ENCODE results near the gene HGFAC.

HGFAC gene

DNA sequence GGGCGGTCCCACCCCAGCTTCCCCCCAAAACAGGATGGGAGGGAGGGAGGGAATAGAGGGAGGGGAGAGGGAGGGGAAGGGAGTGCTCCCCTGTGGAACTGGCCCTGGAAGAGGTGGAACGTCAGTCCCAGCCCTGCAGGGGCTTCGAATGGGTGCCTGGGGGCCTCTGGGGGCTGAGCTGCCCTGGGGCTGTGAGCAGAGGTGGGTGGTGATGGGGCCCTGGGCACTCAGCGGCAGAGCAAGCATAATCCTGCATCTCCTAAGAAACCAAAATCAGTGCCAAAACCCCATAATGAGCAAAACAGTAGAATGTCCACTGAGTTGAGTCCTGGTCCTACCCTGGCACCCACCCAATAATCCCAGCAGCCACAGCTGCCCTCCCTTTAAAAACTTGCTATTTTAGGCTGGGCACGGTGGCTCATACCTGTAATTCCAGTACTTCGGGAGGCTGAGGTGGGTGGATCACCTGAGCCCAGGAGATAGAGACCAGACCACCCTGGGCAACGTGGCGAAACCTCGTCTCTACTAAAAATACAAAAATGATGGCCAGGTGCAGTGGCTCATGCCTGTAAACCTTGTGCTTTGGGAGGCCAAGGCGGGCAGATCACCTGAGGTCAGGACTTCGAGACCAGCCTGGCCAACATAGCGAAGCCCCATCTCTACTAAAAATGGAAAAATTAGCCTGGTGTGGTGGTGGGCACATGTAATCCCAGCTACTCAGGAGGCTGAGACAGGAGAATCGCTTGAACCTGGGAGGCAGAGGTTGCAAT lies 32.4 kb downstream of the HGFAC start:
- no peaks in the 10 kb centered on the region for H3K36me3 Mint-ChIP-seq
- no peaks in the 10 kb centered on the region for H3K27me3 Mint-ChIP-seq
- H3K9me3 Mint-ChIP-seq (ENCODE audit: low read depth): no peaks in the 10 kb centered on the region
- H3K4me3 Mint-ChIP-seq: no peak overlapping the region
- no peaks in the 10 kb centered on the region for H3K4me1 Mint-ChIP-seq (ENCODE audit: low read depth)
- H3K27ac Mint-ChIP-seq: no peak overlapping the region

DNA sequence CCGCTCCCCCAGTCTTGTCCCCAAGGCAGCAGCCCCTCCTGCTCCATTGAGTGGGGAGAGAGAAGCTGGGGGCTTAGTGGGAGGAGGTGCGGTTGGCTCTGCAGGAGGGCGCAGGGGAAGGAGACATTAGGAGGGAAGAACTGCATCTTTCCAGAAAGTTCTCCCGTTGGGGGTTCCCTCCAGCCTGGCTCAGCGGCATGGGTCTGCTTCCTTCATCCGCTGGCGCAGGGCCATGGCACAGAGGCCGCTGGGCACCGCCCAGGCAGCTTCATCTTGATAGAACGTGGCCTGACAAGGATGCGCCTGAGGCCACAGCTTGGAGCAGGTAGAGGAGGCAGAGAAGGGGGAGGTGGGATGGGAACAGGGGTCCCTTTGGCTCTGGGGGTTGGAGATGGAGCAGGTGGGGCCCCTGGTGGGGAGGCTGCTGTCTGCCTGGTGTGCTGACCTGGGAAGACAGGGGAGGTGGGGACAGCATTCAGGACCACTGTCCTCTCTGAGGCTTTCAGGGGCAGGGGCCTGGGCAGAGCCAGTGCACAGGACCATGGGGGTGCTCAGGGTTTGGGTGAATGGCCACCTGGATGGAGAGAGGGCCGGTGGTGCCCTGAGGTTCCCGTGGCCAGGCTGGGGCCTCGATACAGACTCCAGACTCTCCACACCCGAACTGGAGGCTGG lies 33.4 kb downstream of the HGFAC start:
- Mint-ChIP-seq H3K27ac (no peak overlapping the region), H3K9me3 (ENCODE audit: low read depth) (no peaks in the 10 kb centered on the region), H3K4me3 (no peak overlapping the region), H3K36me3 (no peaks in the 10 kb centered on the region), H3K27me3 (no peaks in the 10 kb centered on the region), H3K4me1 (ENCODE audit: low read depth) (no peaks in the 10 kb centered on the region)

- Mint-ChIP-seq H3K27me3 (no peaks in the 10 kb centered on the region), H3K4me1 (ENCODE audit: low read depth) (no peaks in the 10 kb centered on the region), H3K27ac (no peak overlapping the region), H3K36me3 (no peaks in the 10 kb centered on the region), H3K9me3 (ENCODE audit: low read depth) (no peaks in the 10 kb centered on the region), H3K4me3 (no peak overlapping the region)
These were observed 34.0 kb downstream of the HGFAC start for GRCh38 chr4:3475713-3476260.

GRCh38 chr4:3476341-3476747 lies 34.6 kb downstream of the HGFAC start:
- Mint-ChIP-seq H3K9me3 (ENCODE audit: low read depth) (no peaks in the 10 kb centered on the region), H3K27me3 (no peaks in the 10 kb centered on the region), H3K27ac (no peak overlapping the region), H3K4me3 (no peak overlapping the region), H3K36me3 (no peaks in the 10 kb centered on the region), H3K4me1 (ENCODE audit: low read depth) (no peaks in the 10 kb centered on the region)

GRCh38 chr4:3476936-3477749 lies 35.4 kb downstream of the HGFAC start:
- Mint-ChIP-seq H3K4me3 (no peak overlapping the region), H3K9me3 (ENCODE audit: low read depth) (no peaks in the 10 kb centered on the region), H3K36me3 (no peaks in the 10 kb centered on the region), H3K27ac (no peak overlapping the region), H3K4me1 (ENCODE audit: low read depth) (no peaks in the 10 kb centered on the region), H3K27me3 (peaks cover 5% of the 10 kb centered on the region)

DNA sequence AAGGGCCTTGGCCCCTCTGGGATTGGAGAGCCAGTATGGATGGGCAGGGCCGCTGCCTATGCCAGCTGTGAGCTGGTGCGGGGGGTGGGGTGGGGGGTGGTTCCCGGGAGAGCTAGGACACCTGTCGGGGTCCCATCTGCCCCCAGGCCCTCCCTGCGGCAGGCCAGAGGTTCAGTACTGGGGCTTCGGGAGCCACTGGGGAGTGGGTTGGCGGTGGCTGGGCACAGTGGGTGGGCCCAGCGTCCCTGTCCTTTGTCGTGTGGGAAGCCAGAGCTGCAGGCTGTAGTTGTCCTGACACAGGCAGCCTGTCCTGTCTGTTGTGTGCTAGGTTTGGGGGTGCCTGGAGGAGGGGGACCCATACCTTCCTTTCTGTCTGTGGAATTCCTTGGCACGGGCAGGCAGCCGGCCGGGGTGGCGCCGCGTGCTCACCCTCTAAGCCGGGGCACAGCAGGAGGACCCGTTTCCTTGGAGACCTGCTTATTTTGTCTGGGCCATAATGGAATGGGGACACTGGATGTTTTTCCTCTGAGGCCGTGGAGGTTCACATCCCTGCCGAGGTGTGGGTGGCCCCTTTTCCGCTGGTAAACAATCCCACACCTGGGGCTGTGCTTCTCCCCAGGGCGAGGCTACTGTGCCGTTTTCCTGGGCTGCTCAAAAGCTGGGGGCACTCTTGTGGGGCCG lies 36.1 kb downstream of the HGFAC start:
- H3K9me3 Mint-ChIP-seq (ENCODE audit: low read depth): no peaks in the 10 kb centered on the region
- H3K27ac Mint-ChIP-seq: no peak overlapping the region
- no peaks in the 10 kb centered on the region for H3K4me1 Mint-ChIP-seq (ENCODE audit: low read depth)
- H3K27me3 Mint-ChIP-seq: peaks cover 5% of the 10 kb centered on the region
- no peak overlapping the region for H3K4me3 Mint-ChIP-seq
- no peaks in the 10 kb centered on the region for H3K36me3 Mint-ChIP-seq

DNA sequence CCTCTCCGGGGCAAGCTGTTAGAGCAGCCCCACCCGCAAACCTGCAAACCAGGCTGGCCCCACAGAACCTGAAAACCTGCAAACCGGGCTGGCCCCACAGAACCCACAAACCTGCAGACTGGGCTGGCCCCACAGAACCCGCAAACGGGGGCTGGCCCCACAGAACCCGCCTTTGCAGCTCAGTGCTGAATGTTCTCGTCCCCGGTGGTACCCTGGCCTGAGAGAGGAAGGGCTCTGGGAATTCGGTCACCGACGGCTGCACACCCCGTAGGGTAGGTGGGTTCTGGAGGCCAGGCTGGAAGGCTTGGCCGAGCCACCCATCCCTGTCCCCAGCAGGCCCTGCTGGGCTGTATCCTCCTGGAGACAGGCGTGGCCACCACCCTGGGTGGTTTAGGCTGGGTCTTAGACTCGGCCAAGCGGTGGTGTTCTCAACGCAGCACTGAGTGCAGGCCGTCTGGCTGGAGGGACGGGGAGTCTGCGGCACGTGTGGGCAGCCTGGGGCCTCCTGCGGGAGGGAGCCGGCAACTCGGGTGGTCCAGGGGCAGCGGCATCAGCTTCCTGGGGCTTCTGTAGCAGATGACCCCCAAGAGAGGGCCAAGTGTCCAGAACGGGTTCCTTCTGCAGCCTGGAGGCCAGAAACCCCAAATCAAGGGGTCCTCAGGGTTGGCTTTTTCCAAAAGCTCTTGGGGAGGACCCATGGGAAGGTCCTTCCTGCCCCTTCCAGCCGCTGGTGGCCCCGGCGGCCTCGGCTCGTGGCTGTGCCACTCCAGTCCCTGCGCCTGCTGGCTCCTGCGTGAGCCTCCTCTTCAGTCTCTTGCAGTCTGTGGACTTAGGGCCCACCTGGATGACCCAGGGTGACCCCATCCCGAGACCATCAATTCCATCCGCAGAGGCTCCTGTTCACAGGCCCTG lies 36.9 kb downstream of the HGFAC start:
- H3K9me3 Mint-ChIP-seq (ENCODE audit: low read depth): no peaks in the 10 kb centered on the region
- H3K36me3 Mint-ChIP-seq: no peaks in the 10 kb centered on the region
- no peaks in the 10 kb centered on the region for H3K4me1 Mint-ChIP-seq (ENCODE audit: low read depth)
- peaks cover 5% of the 10 kb centered on the region for H3K27me3 Mint-ChIP-seq
- H3K27ac Mint-ChIP-seq: no peak overlapping the region
- no peak overlapping the region for H3K4me3 Mint-ChIP-seq

DNA sequence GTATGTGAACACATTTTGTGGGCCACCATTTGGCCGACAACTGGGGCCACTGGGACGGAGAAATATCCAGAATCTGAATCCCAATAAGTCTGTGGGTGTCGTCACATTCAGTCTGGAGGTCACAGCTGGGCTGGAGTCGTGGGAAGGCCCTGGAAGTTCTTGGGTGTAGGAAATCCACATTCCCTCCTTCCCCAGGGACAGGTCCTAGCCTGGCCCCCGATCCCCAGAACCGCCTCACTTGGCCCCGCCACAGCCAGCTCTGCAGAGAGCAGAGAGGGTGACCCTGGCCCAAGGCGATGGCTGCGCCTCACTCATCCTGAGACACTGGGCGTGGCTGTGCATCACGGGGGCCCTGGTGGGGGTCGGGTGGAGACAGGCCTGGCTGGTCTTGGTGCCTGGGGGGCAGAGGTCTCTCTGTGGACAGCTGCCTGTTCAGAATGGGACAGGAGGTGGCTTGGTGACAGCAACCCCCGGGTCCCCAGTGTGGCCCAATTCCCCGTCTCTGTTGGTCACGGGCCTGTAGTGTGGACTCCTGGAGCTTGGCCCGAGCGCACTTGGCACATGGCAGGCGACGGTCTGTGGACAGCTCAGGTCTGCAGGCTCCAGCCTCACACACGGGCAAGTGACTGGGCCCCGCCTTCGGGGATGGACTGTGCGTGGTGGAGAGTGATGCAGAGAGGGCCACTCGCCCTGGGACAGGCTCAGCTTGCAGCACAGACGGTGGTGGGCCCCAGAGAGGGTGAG lies 37.8 kb downstream of the HGFAC start:
- H3K27me3 Mint-ChIP-seq: peaks cover 5% of the 10 kb centered on the region
- no peaks in the 10 kb centered on the region for H3K4me1 Mint-ChIP-seq (ENCODE audit: low read depth)
- no peak overlapping the region for H3K4me3 Mint-ChIP-seq
- no peaks in the 10 kb centered on the region for H3K36me3 Mint-ChIP-seq
- H3K27ac Mint-ChIP-seq: no peak overlapping the region
- H3K9me3 Mint-ChIP-seq (ENCODE audit: low read depth): no peaks in the 10 kb centered on the region

- Mint-ChIP-seq H3K4me1 (ENCODE audit: low read depth) (peaks cover 2% of the 10 kb centered on the region), H3K4me3 (no peak overlapping the region), H3K36me3 (no peaks in the 10 kb centered on the region), H3K27ac (no peak overlapping the region), H3K9me3 (ENCODE audit: low read depth) (no peaks in the 10 kb centered on the region), H3K27me3 (peaks cover 5% of the 10 kb centered on the region)
These were observed 38.9 kb downstream of the HGFAC start for GRCh38 chr4:3480528-3481112.

- H3K4me1 Mint-ChIP-seq (ENCODE audit: low read depth): peaks cover 2% of the 10 kb centered on the region
- H3K27me3 Mint-ChIP-seq: peaks cover 5% of the 10 kb centered on the region
- H3K27ac Mint-ChIP-seq: no peak overlapping the region
- H3K36me3 Mint-ChIP-seq: no peaks in the 10 kb centered on the region
- no peaks in the 10 kb centered on the region for H3K9me3 Mint-ChIP-seq (ENCODE audit: low read depth)
- no peak overlapping the region for H3K4me3 Mint-ChIP-seq
These were observed 39.4 kb downstream of the HGFAC start for GRCh38 chr4:3481113-3481531.

DNA sequence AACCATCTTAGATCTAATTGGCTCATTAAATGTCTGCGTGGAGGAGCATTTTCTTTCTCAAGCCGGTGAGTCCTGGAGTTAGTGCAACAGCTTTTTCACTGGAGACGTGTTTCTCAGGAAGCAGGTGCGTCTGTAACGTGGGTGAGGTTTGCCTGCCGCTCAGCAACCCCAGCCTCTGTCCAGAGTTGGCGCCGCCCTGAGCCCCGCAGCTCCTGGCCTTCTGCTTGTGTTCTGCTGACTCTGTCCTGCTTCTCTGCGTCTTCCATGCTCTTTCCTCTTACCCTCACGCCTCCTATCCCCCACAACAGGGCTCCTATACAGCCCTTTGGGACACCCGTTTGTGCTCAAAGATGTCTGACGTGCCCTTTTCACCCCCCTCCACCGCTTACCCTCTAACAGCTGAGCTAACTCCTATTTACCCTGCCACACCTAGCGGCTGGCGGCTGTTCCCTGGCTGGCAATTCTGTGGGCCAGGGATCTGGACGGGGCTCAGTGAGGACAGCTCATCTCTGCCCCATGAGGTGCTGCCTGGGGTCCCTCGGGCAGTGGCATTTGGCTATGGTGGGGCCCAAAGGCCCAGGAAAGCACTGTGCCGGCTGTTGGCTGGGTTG lies 40.1 kb downstream of the HGFAC start:
- no peaks in the 10 kb centered on the region for H3K36me3 Mint-ChIP-seq
- H3K4me3 Mint-ChIP-seq: no peak overlapping the region
- no peak overlapping the region for H3K27ac Mint-ChIP-seq
- H3K4me1 Mint-ChIP-seq (ENCODE audit: low read depth): peaks cover 2% of the 10 kb centered on the region
- peaks cover 5% of the 10 kb centered on the region for H3K27me3 Mint-ChIP-seq
- no peaks in the 10 kb centered on the region for H3K9me3 Mint-ChIP-seq (ENCODE audit: low read depth)

GRCh38 chr4:3482707-3483106 lies 40.9 kb downstream of the HGFAC start:
- peaks cover 2% of the 10 kb centered on the region for H3K4me1 Mint-ChIP-seq (ENCODE audit: low read depth)
- peaks cover 5% of the 10 kb centered on the region for H3K27me3 Mint-ChIP-seq
- no peak overlapping the region for H3K4me3 Mint-ChIP-seq
- no peaks in the 10 kb centered on the region for H3K36me3 Mint-ChIP-seq
- H3K27ac Mint-ChIP-seq: no peak overlapping the region
- no peaks in the 10 kb centered on the region for H3K9me3 Mint-ChIP-seq (ENCODE audit: low read depth)
